Activated B cell treated with CpG ODN at 0.5 μM for 24 hours (primary cell): ENCODE measurements around the gene AURKAIP1. TPM values are rescaled to one million over a fixed set of nuclear protein-coding genes. Genes with fewer than 3 reads are reported as not detected.

Experiments used
- ATAC-seq: fragments of 200-7000 bp; cut with Tn5 transposase; one replicate; pipeline ENCODE4 v1.10.0; 2021; ENCODE audit warnings: low read depth, mild to moderate bottlenecking, moderate library complexity
- CTCF ChIA-PET: fragments of 350-600 bp; sonication (Branson Sonifier 250); formaldehyde crosslinking; loops from one replicate; lab custom pipeline; 2021; ENCODE audit warnings: antibody characterized with exemption; lab: Charles Lee
- POLR2A ChIA-PET: fragments of 350-600 bp; sonication (Branson Sonifier 250); formaldehyde crosslinking; loops from one replicate; lab custom pipeline; 2021; ENCODE audit warnings: antibody characterized with exemption; lab: Charles Lee
- DNase-seq: peaks from one replicate; pipeline ENCODE4 v3.0.0; 2022
- H3K27ac Mint-ChIP-seq: one replicate; pipeline ENCODE4 v1.8.0; 2020; ENCODE audit warnings: mixed read lengths
- H3K27me3 Mint-ChIP-seq: one replicate; pipeline ENCODE4 v1.8.0; 2021; ENCODE audit warnings: mixed read lengths
- H3K36me3 Mint-ChIP-seq: one replicate; pipeline ENCODE4 v1.8.0; 2021; ENCODE audit warnings: low read depth, mixed read lengths
- H3K4me1 Mint-ChIP-seq: one replicate; pipeline ENCODE4 v1.8.0; 2021; ENCODE audit warnings: mixed read lengths
- H3K4me3 Mint-ChIP-seq: one replicate; pipeline ENCODE4 v1.8.0; 2020; ENCODE audit warnings: mild to moderate bottlenecking, mixed read lengths
- H3K9me3 Mint-ChIP-seq: one replicate; pipeline ENCODE4 v1.8.0; 2020; ENCODE audit warnings: mixed read lengths
- CTCF ChIP-seq: fragments of 200-600 bp; IDR thresholded peaks from one replicate; pipeline ENCODE4 v1.8.0; 2022; ENCODE audit warnings: antibody characterized with exemption, mild to moderate bottlenecking
- intact Hi-C: fragments of 100-400 bp; cut with micrococcal nuclease; formaldehyde crosslinking; loops from one replicate; pipeline ENCODE4 v1.15.1; 2024
- total RNA-seq: library from RNA; stranded (reverse); gene quantifications from 2 replicates; pipeline ENCODE4 v1.2.3, GENCODE V29; 2022

AURKAIP1 gene
- total RNA-seq, 1 donor from 2014 or later: 91.5 TPM

DNA sequence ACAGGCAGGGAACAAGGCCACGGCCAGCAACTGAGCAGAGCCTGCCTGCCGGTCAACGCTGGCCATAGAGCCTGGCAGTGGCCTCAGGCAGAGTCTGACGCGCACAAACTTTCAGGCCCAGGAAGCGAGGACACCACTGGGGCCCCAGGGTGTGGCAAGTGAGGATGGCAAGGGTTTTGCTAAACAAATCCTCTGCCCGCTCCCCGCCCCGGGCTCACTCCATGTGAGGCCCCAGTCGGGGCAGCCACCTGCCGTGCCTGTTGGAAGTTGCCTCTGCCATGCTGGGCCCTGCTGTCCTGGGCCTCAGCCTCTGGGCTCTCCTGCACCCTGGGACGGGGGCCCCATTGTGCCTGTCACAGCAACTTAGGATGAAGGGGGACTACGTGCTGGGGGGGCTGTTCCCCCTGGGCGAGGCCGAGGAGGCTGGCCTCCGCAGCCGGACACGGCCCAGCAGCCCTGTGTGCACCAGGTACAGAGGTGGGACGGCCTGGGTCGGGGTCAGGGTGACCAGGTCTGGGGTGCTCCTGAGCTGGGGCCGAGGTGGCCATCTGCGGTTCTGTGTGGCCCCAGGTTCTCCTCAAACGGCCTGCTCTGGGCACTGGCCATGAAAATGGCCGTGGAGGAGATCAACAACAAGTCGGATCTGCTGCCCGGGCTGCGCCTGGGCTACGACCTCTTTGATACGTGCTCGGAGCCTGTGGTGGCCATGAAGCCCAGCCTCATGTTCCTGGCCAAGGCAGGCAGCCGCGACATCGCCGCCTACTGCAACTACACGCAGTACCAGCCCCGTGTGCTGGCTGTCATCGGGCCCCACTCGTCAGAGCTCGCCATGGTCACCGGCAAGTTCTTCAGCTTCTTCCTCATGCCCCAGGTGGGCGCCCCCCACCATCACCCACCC lies 43.7 kb downstream of the AURKAIP1 start, which contains the start of gene TAS1R3:
TSS of gene TAS1R3 (plus strand) at position 213 of the 898 bp plus-strand sequence. CDS start at position 279, 66 bp downstream.
- Mint-ChIP-seq H3K27ac (peak within 1 kb of the TSS; percentile 53), H3K4me1 (peaks cover 22% of the 10 kb centered on the region), H3K9me3 (no peaks in the 10 kb centered on the region), H3K4me3 (peak within 1 kb of the TSS; percentile 41), H3K27me3 (no peaks in the 10 kb centered on the region), H3K36me3 (peaks cover 7% of the 10 kb centered on the region)
- CTCF ChIA-PET: no interaction called here
- DNase-seq: no peak
- intact Hi-C loops: no loop called here
- peak; percentile 66 for ATAC-seq
- POLR2A ChIA-PET: interaction anchor here (1.0 kb wide), 1 partner anchor 67 kb away, joined by 4 read pairs; no protein-coding TSS in a partner anchor
- no peak for TF ChIP-seq CTCF

GRCh38 chr1:1330366-1331067 lies 44.5 kb downstream of the AURKAIP1 start:
- Mint-ChIP-seq H3K27ac (peak overlapping the region; percentile 53), H3K9me3 (no peaks in the 10 kb centered on the region), H3K4me3 (peak overlapping the region; percentile 41), H3K27me3 (no peaks in the 10 kb centered on the region), H3K36me3 (peaks cover 7% of the 10 kb centered on the region), H3K4me1 (peaks cover 30% of the 10 kb centered on the region)
- CTCF ChIA-PET: interaction anchor here (0.6 kb wide), 1 partner anchor 34 kb away, joined by 3 read pairs; no protein-coding TSS in a partner anchor
- POLR2A ChIA-PET: no interaction called here
- ATAC-seq: peak; percentile 25
- intact Hi-C loops: no loop called here
- TF ChIP-seq CTCF: no peak
- no peak for DNase-seq

DNA sequence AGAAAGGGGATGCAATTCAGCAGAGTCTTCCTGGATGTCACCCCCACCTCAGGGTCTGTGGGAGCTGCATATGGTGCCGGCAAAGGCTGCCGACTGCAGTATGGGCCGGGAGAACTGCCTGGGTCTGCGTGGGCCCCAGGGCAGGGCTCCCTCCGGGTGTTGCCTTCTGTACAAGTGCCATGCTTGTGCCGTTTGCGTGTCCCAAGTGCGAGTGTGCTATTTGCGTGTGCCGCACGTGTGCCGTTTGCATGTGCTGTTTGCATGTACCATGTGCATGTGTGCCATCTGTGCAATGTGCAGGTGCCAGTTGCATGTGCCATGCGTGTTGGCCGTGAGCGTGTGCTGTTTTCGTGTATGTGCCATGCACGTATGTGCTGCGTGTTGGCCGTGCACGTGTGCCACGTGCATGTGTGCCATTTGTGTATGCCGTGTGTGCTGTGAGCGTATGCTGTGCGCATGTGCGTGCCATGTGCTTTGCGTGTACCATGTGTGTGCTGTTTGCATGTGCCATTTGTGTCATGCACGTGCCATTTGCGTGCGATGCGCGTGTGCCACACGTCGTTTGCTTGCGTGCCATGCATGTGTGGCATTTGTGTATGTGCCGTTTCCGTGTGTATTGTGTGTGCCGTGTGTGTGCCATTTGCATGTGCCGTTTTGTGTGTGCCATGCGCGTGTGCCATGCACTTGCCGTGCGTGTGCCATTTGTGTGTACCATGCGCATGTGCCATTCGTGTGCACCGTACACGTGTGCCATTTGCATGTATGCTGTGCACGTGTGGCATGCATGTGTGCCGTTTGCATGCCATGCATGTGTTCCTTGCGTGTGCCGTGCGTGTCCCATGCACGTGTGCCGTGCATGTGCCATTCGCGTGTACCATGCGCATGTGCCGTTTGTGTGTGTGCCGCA lies 45.5 kb downstream of the AURKAIP1 start:
- peaks cover 7% of the 10 kb centered on the region for H3K36me3 Mint-ChIP-seq
- no peaks in the 10 kb centered on the region for H3K9me3 Mint-ChIP-seq
- POLR2A ChIA-PET: no interaction called here
- CTCF ChIA-PET: interaction anchor here (0.6 kb wide), 1 partner anchor 35 kb away, joined by 3 read pairs; no protein-coding TSS in a partner anchor
- no peak for ATAC-seq
- H3K4me3 Mint-ChIP-seq: no peak overlapping the region
- no peak for TF ChIP-seq CTCF
- no peak overlapping the region for H3K27ac Mint-ChIP-seq
- H3K4me1 Mint-ChIP-seq: peaks cover 33% of the 10 kb centered on the region
- DNase-seq: no peak
- no peaks in the 10 kb centered on the region for H3K27me3 Mint-ChIP-seq
- intact Hi-C loops: no loop called here

DNA sequence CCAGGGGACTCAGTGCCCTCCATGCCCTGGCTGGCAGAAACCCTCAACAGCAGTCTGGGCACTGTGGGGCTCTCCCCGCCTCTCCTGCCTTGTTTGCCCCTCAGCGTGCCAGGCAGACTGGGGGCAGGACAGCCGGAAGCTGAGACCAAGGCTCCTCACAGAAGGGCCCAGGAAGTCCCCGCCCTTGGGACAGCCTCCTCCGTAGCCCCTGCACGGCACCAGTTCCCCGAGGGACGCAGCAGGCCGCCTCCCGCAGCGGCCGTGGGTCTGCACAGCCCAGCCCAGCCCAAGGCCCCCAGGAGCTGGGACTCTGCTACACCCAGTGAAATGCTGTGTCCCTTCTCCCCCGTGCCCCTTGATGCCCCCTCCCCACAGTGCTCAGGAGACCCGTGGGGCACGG lies 46.8 kb downstream of the AURKAIP1 start:
- H3K4me1 Mint-ChIP-seq: peaks cover 39% of the 10 kb centered on the region
- no peak for TF ChIP-seq CTCF
- H3K27me3 Mint-ChIP-seq: no peaks in the 10 kb centered on the region
- no peaks in the 10 kb centered on the region for H3K9me3 Mint-ChIP-seq
- ChIA-PET CTCF (no interaction called here), POLR2A (no interaction called here)
- H3K4me3 Mint-ChIP-seq: no peak overlapping the region
- DNase-seq (no peak), ATAC-seq (no peak)
- H3K27ac Mint-ChIP-seq: no peak overlapping the region
- intact Hi-C loops: no loop called here
- H3K36me3 Mint-ChIP-seq: peaks cover 9% of the 10 kb centered on the region
